HG02973 (cell line): ENCODE results near the gene TIPIN.
"Not testable (repeated sequence)": the region's sequence is repeated elsewhere in the genome, so short reads cannot be mapped to it uniquely, and the experiment has no call there.

Experiments used
- ATAC-seq: cut with Tn5 transposase; IDR thresholded peaks from one replicate; pipeline ENCODE4 v1.9.1; 2021; ENCODE audit warnings: moderate library complexity; ENCODE audit not compliant: unreplicated experiment

TIPIN gene

GRCh38 chr15:66386204-66387123, 30.0 kb upstream of the TIPIN start, which contains the start of gene MAP2K1:
MAP2K1 (plus strand) TSS chr15:66386912; CDS start chr15:66387348, 436 bp downstream.
- ATAC-seq = peak; percentile 59

GRCh38 chr15:66381376-66381775, 24.9 kb upstream of the TIPIN start:
- not testable (repeated sequence) for ATAC-seq

- ATAC-seq = no peak
These were observed 22.4 kb upstream of the TIPIN start for GRCh38 chr15:66378814-66379430.

GRCh38 chr15:66374179-66374578, 17.7 kb upstream of the TIPIN start:
- no peak for ATAC-seq

GRCh38 chr15:66369773-66370651, 13.5 kb upstream of the TIPIN start:
- ATAC-seq = no peak

GRCh38 chr15:66364944-66365528, 8.6 kb upstream of the TIPIN start:
- ATAC-seq = no peak

- ATAC-seq = no peak
These were observed 6.3 kb upstream of the TIPIN start for GRCh38 chr15:66362776-66363175.

GRCh38 chr15:66361745-66362460, 5.4 kb upstream of the TIPIN start:
- ATAC-seq = not testable (repeated sequence)

- ATAC-seq = no peak
These were observed 3.3 kb upstream of the TIPIN start for GRCh38 chr15:66359740-66360139.

- no peak for ATAC-seq
These were observed 467 bp downstream of the TIPIN start for GRCh38 chr15:66356077-66356358.

GRCh38 chr15:66348530-66348929, 8.0 kb downstream of the TIPIN start:
- not testable (repeated sequence) for ATAC-seq

- no peak for ATAC-seq
These were observed 27.7 kb downstream of the TIPIN start for GRCh38 chr15:66328771-66329170.

GRCh38 chr15:66327736-66328135, 28.7 kb downstream of the TIPIN start:
- ATAC-seq = no peak

- ATAC-seq = no peak
These were observed 30.4 kb downstream of the TIPIN start for GRCh38 chr15:66326051-66326450.

GRCh38 chr15:66323312-66323928, 33.1 kb downstream of the TIPIN start:
- no peak for ATAC-seq

GRCh38 chr15:66312144-66312543, 44.3 kb downstream of the TIPIN start:
- no peak for ATAC-seq

- no peak for ATAC-seq
These were observed 45.7 kb downstream of the TIPIN start for GRCh38 chr15:66310786-66311185.

- ATAC-seq = no peak
These were observed 46.7 kb downstream of the TIPIN start for GRCh38 chr15:66309828-66310227.

GRCh38 chr15:66308531-66308930, 48.0 kb downstream of the TIPIN start:
- no peak for ATAC-seq

- ATAC-seq = no peak
These were observed 50.1 kb downstream of the TIPIN start for GRCh38 chr15:66306381-66306780.
